Measurements from ENCODE around the gene CLEC18C.
"Not testable (repeated sequence)": the region's sequence is repeated elsewhere in the genome, so short reads cannot be mapped to it uniquely, and the experiment has no call there.

The CLEC18C gene

DNA sequence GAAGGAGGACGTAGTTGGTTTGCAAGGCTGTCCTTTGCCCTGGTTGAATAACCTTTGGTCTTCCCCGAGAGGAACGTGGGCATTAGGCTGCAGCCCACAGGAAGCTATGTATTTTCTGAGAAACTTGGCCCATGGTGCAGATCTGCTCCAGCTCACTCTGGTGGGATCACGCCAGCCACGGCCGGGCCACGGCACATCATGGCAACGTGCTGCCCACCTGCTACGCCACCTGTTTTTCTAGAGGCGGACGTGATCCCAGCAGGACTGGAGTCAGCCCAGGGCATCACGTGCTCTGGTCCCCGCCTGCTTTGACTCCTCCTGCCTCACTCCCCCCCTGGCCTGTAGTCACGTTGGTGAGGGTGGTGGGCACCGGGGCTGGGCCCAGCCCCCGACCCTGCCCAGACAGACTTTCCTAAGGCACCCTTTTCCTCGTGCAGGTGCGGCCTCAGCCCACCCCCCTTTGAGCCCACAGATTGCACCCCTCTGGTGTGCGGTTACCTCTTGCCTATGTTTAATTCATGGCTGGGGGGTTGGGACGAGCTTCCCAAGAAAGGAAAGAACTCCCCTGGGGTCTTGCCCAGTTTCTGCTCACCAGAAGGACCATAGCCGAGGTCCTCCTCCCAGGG is at the start of gene CLEC18C:
Gene CLEC18C (plus strand): TSS at position 576 of the 626 bp plus-strand sequence. CDS start 492 bp downstream, outside the sequence.
- not testable (repeated sequence) for H3K27me3 Mint-ChIP-seq (ENCODE audit: low read depth, poor library complexity); H3K27ac Mint-ChIP-seq; H3K36me3 Mint-ChIP-seq (ENCODE audit: low read depth); H3K4me1 Mint-ChIP-seq; H3K9me3 Mint-ChIP-seq; DNase-seq; H3K4me3 Mint-ChIP-seq

DNA sequence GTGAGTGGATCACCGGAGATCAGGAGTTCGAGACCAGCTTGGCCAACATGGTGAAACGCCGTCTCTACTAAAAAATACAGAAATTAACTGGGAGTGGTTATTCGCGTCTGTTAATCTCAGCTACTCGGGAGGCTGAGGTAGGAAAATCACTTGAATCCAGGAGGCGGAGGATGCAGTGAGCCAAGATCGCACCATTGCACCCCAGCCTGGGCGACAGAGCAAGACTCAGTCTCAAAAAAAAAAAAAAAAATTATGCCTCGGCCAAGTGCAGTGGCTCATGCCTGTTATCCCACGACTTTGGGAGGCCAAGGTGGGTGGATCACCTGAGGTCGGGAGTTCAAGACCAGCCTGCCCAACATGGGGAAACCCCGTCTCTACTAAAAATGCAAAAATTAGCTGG is 49.8 kb upstream of the CLEC18C start:
- H3K27ac Mint-ChIP-seq; H3K27me3 Mint-ChIP-seq (ENCODE audit: low read depth, poor library complexity); H3K4me1 Mint-ChIP-seq; DNase-seq; H3K9me3 Mint-ChIP-seq; H3K4me3 Mint-ChIP-seq: not testable (repeated sequence)
- peaks cover 63% of the 10 kb centered on the region for H3K36me3 Mint-ChIP-seq (ENCODE audit: low read depth)

DNA sequence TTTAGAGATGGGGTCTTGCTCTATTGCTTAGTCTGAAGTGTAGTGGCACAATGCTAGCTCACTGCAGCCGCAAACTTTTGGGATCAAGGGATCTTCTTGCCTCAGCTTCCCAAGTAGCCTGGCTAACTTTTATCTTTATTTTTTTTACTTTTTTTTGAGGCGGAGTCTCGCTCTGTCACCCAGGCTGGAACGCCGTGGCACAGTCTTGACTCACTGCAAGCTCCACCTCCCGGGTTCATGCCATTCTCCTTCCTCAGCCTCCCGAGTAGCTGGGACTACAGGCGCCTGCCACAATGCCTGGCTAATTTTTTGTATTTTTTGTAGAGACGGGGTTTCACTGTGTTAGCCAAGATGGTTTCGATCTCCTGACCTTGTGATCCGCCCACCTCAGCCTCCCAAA is 47.4 kb upstream of the CLEC18C start:
- H3K27me3 Mint-ChIP-seq (ENCODE audit: low read depth, poor library complexity); DNase-seq; H3K4me1 Mint-ChIP-seq; H3K9me3 Mint-ChIP-seq; H3K4me3 Mint-ChIP-seq; H3K27ac Mint-ChIP-seq: not testable (repeated sequence)
- peaks cover 57% of the 10 kb centered on the region for H3K36me3 Mint-ChIP-seq (ENCODE audit: low read depth)

DNA sequence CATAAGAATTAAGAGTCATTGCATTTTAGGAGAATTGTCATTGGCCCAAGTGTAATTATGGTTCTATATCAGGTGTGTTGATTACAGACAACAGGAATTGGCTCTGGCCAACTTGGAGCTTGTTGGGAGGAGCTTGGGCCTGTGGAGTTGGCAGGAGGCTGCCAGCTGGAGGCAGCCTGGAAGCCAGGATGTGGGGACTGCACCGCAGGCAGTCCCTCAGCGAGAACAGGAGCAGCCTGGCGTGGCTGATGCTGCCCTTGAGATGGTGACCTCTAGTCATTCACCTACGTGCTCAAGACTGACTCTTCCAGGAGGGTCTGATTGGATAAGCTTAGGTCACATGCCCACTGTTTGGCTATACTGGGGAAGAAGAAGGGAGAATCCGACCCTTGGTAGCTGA is 45.9 kb upstream of the CLEC18C start:
- H3K27me3 Mint-ChIP-seq (ENCODE audit: low read depth, poor library complexity); H3K9me3 Mint-ChIP-seq; H3K4me3 Mint-ChIP-seq; H3K4me1 Mint-ChIP-seq; DNase-seq: not testable (repeated sequence)
- Mint-ChIP-seq H3K27ac (peak overlapping the region; percentile 50), H3K36me3 (ENCODE audit: low read depth) (peaks cover 59% of the 10 kb centered on the region)

DNA sequence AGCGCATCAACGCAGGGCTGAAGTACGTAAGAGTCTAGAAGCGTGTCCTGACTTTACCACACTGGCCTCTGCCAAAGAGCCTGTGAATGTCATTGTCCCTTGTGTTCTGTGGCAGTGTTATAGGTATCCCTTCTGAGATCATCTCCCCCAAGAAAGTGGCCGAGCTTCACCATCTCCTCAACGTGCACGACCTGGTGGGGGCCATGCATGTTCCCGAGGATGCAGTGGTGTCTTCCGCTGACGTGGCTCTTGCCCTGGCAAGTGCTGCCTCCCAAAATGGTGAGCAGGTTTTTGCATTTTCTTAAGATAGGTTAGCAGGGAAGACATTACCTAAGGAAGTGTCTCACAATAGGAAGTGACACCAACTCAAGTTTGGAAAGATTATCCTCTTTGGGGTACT is 44.7 kb upstream of the CLEC18C start:
- H3K27me3 Mint-ChIP-seq (ENCODE audit: low read depth, poor library complexity); H3K4me3 Mint-ChIP-seq; H3K27ac Mint-ChIP-seq; H3K9me3 Mint-ChIP-seq; H3K4me1 Mint-ChIP-seq; DNase-seq: not testable (repeated sequence)
- peaks cover 60% of the 10 kb centered on the region for H3K36me3 Mint-ChIP-seq (ENCODE audit: low read depth)

DNA sequence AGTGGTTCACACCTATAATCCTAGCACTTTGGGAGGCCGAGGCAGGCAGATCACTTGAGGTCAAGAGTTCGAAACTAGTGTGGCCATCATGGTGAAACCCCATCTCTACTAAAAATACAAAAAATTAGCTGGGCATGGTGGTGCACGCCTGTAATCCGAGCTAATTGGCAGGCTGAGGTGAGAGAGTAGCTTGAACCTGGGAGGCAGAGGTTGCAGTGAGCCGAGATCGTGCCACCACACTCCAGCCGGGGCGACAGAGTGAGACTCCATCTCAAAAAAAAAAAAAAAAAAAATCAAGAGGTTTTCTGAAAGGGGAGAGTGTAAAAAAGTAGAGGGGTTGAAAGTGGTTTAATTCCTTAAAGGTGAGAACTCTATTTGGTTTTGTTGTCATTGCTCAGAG is 37.8 kb upstream of the CLEC18C start:
- peaks cover 75% of the 10 kb centered on the region for H3K36me3 Mint-ChIP-seq (ENCODE audit: low read depth)
- DNase-seq; H3K4me1 Mint-ChIP-seq; H3K4me3 Mint-ChIP-seq; H3K27me3 Mint-ChIP-seq (ENCODE audit: low read depth, poor library complexity); H3K9me3 Mint-ChIP-seq: not testable (repeated sequence)
- peak overlapping the region; percentile 90 for H3K27ac Mint-ChIP-seq

DNA sequence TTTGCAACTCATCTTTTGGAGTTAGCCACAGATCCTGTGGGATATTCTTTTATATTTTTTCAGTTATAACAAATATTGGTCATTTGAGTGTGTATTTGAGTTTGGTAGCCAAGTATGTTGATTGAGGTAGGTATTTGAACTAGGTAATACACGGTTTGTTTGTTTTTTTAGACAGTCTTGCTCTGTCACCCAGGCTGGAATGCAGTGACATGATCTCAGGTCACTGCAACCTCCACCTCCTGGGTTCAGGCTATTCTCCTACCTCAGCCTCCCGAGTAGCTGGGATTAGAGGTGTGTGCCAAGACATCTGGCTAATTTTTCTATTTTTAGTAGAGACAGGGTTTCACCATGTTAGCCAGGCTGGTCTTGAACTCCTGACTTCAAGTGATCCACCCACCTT is 37.0 kb upstream of the CLEC18C start:
- H3K9me3 Mint-ChIP-seq; H3K27me3 Mint-ChIP-seq (ENCODE audit: low read depth, poor library complexity); H3K4me3 Mint-ChIP-seq; H3K4me1 Mint-ChIP-seq; DNase-seq; H3K27ac Mint-ChIP-seq: not testable (repeated sequence)
- peaks cover 80% of the 10 kb centered on the region for H3K36me3 Mint-ChIP-seq (ENCODE audit: low read depth)

DNA sequence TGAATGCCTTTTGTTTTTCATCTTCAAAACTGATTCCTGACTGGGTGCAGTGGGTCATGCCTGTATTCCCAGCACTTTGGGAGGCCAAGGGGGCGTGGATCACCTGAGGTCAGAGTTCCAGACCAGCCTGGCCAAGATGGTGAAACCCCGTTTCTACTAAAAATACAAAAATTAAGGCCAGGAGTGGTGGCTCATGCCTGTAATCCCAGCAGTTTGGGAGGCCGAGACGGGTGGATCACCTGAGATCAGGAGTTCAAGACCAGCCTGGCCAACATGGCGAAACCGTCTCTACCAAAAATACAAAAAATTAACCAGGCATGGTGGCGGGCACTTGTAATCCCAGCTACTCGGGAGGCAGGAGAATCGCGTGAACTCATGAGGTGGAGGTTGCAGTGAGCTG is 30.8 kb upstream of the CLEC18C start:
- not testable (repeated sequence) for DNase-seq; H3K9me3 Mint-ChIP-seq; H3K27ac Mint-ChIP-seq; H3K4me1 Mint-ChIP-seq; H3K27me3 Mint-ChIP-seq (ENCODE audit: low read depth, poor library complexity); H3K4me3 Mint-ChIP-seq
- peaks cover 54% of the 10 kb centered on the region for H3K36me3 Mint-ChIP-seq (ENCODE audit: low read depth)

DNA sequence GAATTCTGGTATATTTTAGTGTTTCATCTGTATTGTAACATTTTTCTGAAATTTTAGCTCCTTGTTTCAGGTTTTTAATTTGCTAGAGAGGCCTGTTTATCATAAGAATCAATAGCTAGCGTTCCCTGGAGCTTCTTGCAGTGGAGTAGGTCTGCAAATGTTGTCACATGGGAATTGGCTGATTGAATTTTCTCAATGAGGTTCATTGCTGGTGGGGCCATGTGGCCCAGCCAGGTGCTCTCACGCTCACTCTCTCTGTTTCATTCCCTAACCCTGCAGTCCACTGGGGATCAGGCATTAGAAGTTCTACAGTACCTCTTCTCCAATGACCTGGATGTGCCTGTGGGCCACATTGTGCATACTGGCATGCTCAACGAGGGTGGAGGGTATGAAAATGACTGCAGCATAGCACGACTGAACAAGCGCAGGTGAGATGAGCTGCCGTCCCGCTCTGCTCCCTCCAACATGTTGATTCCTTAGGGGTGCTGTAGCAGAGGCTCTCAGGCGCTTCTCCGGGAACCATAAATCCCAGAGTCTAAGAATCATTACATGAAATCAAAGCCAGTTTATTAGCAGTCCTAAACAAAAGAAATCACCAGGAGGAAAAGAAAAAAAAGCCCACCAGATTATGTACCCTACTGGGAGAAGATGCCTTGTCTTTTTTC is 30.2 kb upstream of the CLEC18C start:
- not testable (repeated sequence) for DNase-seq; H3K4me3 Mint-ChIP-seq; H3K9me3 Mint-ChIP-seq; H3K27me3 Mint-ChIP-seq (ENCODE audit: low read depth, poor library complexity); H3K4me1 Mint-ChIP-seq
- Mint-ChIP-seq H3K36me3 (ENCODE audit: low read depth) (peaks cover 53% of the 10 kb centered on the region), H3K27ac (peak overlapping the region; percentile 67)

DNA sequence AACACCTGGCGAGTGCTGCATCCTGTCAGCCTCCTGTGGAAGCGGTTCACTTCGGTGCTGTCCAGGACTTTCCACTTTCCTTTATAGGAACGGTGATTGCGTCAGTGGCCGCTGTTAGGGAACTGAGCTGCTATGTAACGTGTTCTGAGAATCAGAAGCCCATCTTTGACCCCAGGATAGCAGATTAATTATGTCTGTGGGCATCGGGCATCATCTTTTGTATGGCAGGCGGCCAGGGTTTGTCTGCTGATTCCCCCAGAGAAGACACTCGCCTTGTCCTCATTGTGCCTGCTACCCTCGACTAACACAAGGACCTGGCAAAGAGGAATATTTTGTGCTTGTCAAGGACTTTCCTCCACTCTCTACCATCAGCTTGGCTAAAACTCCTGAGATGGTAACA is 25.7 kb upstream of the CLEC18C start:
- peaks cover 56% of the 10 kb centered on the region for H3K36me3 Mint-ChIP-seq (ENCODE audit: low read depth)
- DNase-seq; H3K9me3 Mint-ChIP-seq; H3K27ac Mint-ChIP-seq; H3K4me3 Mint-ChIP-seq; H3K4me1 Mint-ChIP-seq; H3K27me3 Mint-ChIP-seq (ENCODE audit: low read depth, poor library complexity): not testable (repeated sequence)

DNA sequence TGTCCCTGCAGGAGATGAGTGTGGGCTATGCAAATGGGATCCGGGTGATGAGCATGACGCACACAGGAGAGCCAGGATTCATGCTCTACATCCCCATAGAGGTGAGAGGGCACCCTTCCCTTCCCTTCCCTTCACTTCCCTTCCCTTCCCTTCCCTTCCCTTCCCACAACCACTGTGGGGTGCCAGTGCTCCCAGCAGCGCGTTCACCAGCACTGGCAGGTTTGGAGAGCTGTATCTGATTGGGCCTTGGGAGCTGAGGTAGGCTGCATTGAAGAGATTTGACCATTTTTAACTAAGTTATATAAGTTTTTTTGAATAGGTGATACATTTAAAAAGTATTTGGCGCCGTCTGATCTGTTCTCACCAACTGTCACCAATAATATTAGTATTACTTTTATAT is 25.1 kb upstream of the CLEC18C start:
- H3K36me3 Mint-ChIP-seq (ENCODE audit: low read depth), result peaks cover 58% of the 10 kb centered on the region
- peaks cover 10% of the 10 kb centered on the region for H3K4me1 Mint-ChIP-seq
- not testable (repeated sequence) for H3K27me3 Mint-ChIP-seq (ENCODE audit: low read depth, poor library complexity); H3K4me3 Mint-ChIP-seq; H3K9me3 Mint-ChIP-seq; DNase-seq
- H3K27ac Mint-ChIP-seq, result peak overlapping the region; percentile 22

DNA sequence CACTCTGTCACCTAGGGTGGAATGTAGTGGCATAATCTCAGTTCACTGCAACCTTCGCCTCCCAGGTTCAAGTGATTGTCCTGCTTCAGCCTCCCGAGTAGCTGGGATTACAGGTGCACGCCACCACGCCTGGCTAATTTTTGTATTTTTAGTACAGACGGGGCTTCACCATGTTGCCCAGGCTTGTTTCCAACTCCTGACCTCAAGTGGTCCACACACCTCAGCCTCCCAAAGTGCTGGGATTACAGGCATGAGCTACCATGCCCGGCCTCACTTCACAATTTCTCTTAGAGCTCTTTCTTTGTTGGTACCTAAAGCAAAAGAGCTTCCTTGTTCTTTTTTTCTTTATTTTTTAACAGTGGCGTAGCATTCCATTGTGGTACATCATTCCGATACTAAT is 24.3 kb upstream of the CLEC18C start:
- not testable (repeated sequence) for H3K9me3 Mint-ChIP-seq; DNase-seq; H3K27me3 Mint-ChIP-seq (ENCODE audit: low read depth, poor library complexity); H3K27ac Mint-ChIP-seq; H3K4me3 Mint-ChIP-seq
- H3K36me3 Mint-ChIP-seq (ENCODE audit: low read depth), result peaks cover 59% of the 10 kb centered on the region
- H3K4me1 Mint-ChIP-seq, result peaks cover 13% of the 10 kb centered on the region
